SJSA1 (cell line): Measurements from ENCODE around the gene IFNA14. TPM values are rescaled to one million over a fixed set of nuclear protein-coding genes. Genes with fewer than 3 reads are reported as not detected.

ENCODE experiments used
- DNase-seq, 2 experiments: peaks; one replicate each; pipeline ENCODE4 v3.0.0-alpha.2; 2015 to 2020; ENCODE audit warnings: low spot score in 2 of 2, low read depth in 1 of 2
- H3K27ac ChIP-seq: fragments of 250-450 bp; sonication (Bioruptor Pico); 2 replicates; pipeline ENCODE4 v1.5.1; 2020; ENCODE audit warnings: mild to moderate bottlenecking, moderate library complexity
- H3K27me3 ChIP-seq: fragments of 250-450 bp; sonication (Bioruptor Pico); replicated peaks from 2 replicates; pipeline ENCODE4 v1.5.1; 2020; ENCODE audit warnings: mild to moderate bottlenecking, moderate library complexity
- H3K36me3 ChIP-seq: fragments of 250-450 bp; sonication (Bioruptor Pico); 2 replicates; pipeline ENCODE4 v1.5.1; 2020; ENCODE audit warnings: mild to moderate bottlenecking
- H3K4me1 ChIP-seq: fragments of 250-450 bp; sonication (Bioruptor Pico); replicated peaks from 2 replicates; pipeline ENCODE4 v1.6.1; 2021; ENCODE audit warnings: mild to moderate bottlenecking
- H3K4me3 ChIP-seq: fragments of 250-450 bp; sonication (Bioruptor Pico); 2 replicates; pipeline ENCODE4 v1.5.1; 2020; ENCODE audit warnings: mild to moderate bottlenecking
- H3K9me3 ChIP-seq: fragments of 250-450 bp; sonication (Bioruptor Pico); replicated peaks from 2 replicates; pipeline ENCODE4 v1.5.1; 2020; ENCODE audit warnings: mild to moderate bottlenecking
- total RNA-seq: library from RNA; depleted of rRNA; stranded (reverse); fragments of >200 nt; shearing (Covaris generic); gene quantifications from 2 replicates; pipeline ENCODE4 v1.2.3, GENCODE V29; 2014; rRNA removed

Gene IFNA14
- not detected in 2 replicates for total RNA-seq

DNA sequence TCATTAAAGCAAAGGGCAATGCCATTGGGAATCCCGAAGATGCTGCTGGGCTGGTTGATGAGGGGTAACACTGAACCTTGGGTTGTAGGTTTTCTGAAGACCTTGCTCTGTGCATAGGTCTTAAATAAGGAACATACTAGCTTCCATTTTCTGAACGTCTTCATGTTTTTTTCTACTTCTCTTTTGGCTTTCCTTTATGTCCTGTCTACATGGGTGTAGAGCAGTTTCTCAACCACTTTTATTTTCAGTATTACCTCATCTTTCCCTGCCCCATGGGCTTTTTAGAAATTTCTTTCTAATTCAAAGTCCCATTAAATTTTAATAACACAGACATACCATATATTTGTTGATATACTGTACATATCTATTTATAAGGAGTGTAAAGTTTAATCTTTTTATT lies at the start of gene IFNA14:
TSS of gene IFNA14 (minus strand) at position 95 of the 400 bp plus-strand sequence. CDS start at position 25, 70 bp downstream.
- Histone ChIP-seq H3K4me1 (no peaks in the 10 kb centered on the region), H3K27me3 (no peaks in the 10 kb centered on the region), H3K36me3 (no peaks in the 10 kb centered on the region), H3K4me3 (no peak within 1 kb of the TSS), H3K9me3 (no peaks in the 10 kb centered on the region), H3K27ac (no peak within 1 kb of the TSS)
- no peak for DNase-seq

- Histone ChIP-seq H3K27ac (no peak overlapping the region), H3K9me3 (no peaks in the 10 kb centered on the region), H3K27me3 (no peaks in the 10 kb centered on the region), H3K36me3 (no peaks in the 10 kb centered on the region), H3K4me3 (no peak overlapping the region), H3K4me1 (no peaks in the 10 kb centered on the region)
- DNase-seq, result no peak
Measured at GRCh38 chr9:21287280-21287679, 47.5 kb upstream of the IFNA14 start.

GRCh38 chr9:21286659-21287058 lies 46.9 kb upstream of the IFNA14 start:
- no peak overlapping the region for H3K27ac ChIP-seq
- H3K36me3 ChIP-seq, result no peaks in the 10 kb centered on the region
- DNase-seq, result no peak
- H3K4me3 ChIP-seq, result no peak overlapping the region
- H3K4me1 ChIP-seq, result no peaks in the 10 kb centered on the region
- H3K9me3 ChIP-seq, result no peaks in the 10 kb centered on the region
- H3K27me3 ChIP-seq, result no peaks in the 10 kb centered on the region

GRCh38 chr9:21286099-21286498 lies 46.3 kb upstream of the IFNA14 start:
- Histone ChIP-seq H3K36me3 (no peaks in the 10 kb centered on the region), H3K9me3 (no peaks in the 10 kb centered on the region), H3K4me1 (no peaks in the 10 kb centered on the region), H3K4me3 (no peak overlapping the region), H3K27ac (no peak overlapping the region), H3K27me3 (no peaks in the 10 kb centered on the region)
- no peak for DNase-seq

DNA sequence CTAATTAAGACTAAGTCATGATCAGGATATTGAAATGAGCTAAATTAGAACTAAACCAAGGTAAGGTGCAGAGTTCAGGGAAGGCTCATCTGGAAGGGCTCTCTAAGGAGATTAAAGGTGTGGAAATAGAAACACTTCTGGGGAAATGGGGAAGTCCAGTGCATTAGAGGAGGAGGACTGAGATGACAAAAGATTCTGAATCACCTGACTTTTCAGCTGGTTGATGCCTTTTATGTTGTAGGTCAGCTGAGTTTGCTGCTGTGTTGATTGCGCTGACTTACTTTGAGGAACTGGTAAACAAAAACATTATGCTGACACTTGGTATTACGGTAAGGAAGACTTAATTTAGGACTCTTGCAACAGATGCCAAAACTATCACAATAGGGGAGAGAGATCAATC lies 41.5 kb upstream of the IFNA14 start:
- Histone ChIP-seq H3K27me3 (no peaks in the 10 kb centered on the region), H3K9me3 (no peaks in the 10 kb centered on the region), H3K4me1 (no peaks in the 10 kb centered on the region), H3K27ac (no peak overlapping the region), H3K36me3 (no peaks in the 10 kb centered on the region), H3K4me3 (no peak overlapping the region)
- no peak for DNase-seq

- Histone ChIP-seq H3K4me3 (no peak overlapping the region), H3K27ac (no peak overlapping the region), H3K27me3 (no peaks in the 10 kb centered on the region), H3K4me1 (no peaks in the 10 kb centered on the region), H3K9me3 (no peaks in the 10 kb centered on the region), H3K36me3 (no peaks in the 10 kb centered on the region)
- DNase-seq, result no peak
Measured at GRCh38 chr9:21268347-21268657, 28.5 kb upstream of the IFNA14 start.

- Histone ChIP-seq H3K27ac (no peak overlapping the region), H3K36me3 (no peaks in the 10 kb centered on the region), H3K4me1 (no peaks in the 10 kb centered on the region), H3K27me3 (no peaks in the 10 kb centered on the region), H3K4me3 (no peak overlapping the region), H3K9me3 (no peaks in the 10 kb centered on the region)
- no peak for DNase-seq
Measured at GRCh38 chr9:21267485-21268346, 27.9 kb upstream of the IFNA14 start.

GRCh38 chr9:21266733-21267484 lies 27.1 kb upstream of the IFNA14 start:
- Histone ChIP-seq H3K36me3 (no peaks in the 10 kb centered on the region), H3K27me3 (no peaks in the 10 kb centered on the region), H3K27ac (no peak overlapping the region), H3K9me3 (no peaks in the 10 kb centered on the region), H3K4me3 (no peak overlapping the region), H3K4me1 (no peaks in the 10 kb centered on the region)
- DNase-seq, result no peak

- Histone ChIP-seq H3K36me3 (no peaks in the 10 kb centered on the region), H3K27ac (no peak overlapping the region), H3K27me3 (no peaks in the 10 kb centered on the region), H3K4me1 (no peaks in the 10 kb centered on the region), H3K9me3 (no peaks in the 10 kb centered on the region), H3K4me3 (no peak overlapping the region)
- no peak for DNase-seq
Measured at GRCh38 chr9:21265421-21266189, 25.8 kb upstream of the IFNA14 start.

DNA sequence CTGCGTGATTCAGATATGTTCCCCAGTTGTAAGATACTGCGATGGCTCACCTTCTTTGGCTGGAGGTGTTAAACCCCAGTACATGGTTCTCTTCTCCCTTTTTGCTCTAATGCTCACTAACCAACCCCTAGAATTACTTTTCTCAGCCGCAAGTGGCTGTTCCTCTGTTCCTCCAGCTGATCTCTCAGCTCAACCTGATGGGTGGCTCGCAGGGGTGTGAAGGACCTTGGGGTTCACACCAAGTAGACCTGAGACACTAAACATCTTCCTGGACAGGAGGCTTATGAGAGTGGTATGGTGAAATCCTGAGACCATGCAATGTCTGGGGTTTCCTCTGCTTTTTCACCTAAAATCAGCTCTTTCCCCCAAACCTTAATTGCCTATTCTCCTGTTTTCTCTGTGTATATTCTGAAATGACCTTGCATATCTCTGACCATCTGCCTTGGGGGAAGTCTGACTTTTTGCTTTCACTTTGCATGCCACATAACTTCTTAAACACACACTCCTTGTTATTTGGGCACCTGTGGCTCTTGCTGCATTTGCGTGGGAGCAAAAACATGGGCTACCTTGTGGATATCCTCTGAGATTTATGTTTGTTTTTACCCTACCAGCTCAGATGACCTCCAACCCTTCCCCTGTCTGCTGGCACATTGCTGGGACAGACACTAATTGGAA lies 15.9 kb upstream of the IFNA14 start:
- Histone ChIP-seq H3K27me3 (no peaks in the 10 kb centered on the region), H3K36me3 (no peaks in the 10 kb centered on the region), H3K9me3 (no peaks in the 10 kb centered on the region), H3K4me3 (no peak overlapping the region), H3K4me1 (no peaks in the 10 kb centered on the region), H3K27ac (no peak overlapping the region)
- no peak for DNase-seq

- H3K27me3 ChIP-seq, result no peaks in the 10 kb centered on the region
- peak in 1 of 2 experiments; percentile 2 for DNase-seq
Measured at GRCh38 chr9:21252721-21253547, 13.1 kb upstream of the IFNA14 start.

DNA sequence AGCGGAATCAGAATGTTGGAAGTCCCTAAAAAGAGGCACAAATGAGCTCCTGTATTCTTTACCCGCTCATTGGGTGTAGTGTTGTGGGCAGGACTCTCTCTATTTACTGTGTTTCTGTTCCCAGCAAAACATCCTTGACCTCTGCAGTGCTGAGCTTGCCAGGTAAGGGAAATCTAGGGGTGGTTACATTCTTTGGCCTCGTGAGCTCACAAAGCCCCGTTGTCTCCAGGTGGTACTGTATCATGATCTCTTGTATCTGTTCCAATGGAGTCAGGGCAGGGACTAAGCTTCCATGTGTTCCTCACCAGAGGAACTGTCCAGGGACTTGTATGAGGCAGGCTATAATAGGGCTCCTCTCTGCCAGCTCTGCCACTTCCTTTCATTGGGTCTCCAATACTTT lies 11.8 kb upstream of the IFNA14 start:
- Histone ChIP-seq H3K27ac (no peak overlapping the region), H3K36me3 (no peaks in the 10 kb centered on the region), H3K4me1 (no peaks in the 10 kb centered on the region), H3K27me3 (no peaks in the 10 kb centered on the region), H3K9me3 (no peaks in the 10 kb centered on the region), H3K4me3 (no peak overlapping the region)
- DNase-seq, result no peak

More at GRCh38 chr9:21252721-21253547, 13.1 kb upstream of the IFNA14 start:
- no peaks in the 10 kb centered on the region for H3K4me1 ChIP-seq
- no peak overlapping the region for H3K27ac ChIP-seq
- no peaks in the 10 kb centered on the region for H3K36me3 ChIP-seq
- H3K9me3 ChIP-seq, result no peaks in the 10 kb centered on the region
- H3K4me3 ChIP-seq, result no peak overlapping the region

DNA sequence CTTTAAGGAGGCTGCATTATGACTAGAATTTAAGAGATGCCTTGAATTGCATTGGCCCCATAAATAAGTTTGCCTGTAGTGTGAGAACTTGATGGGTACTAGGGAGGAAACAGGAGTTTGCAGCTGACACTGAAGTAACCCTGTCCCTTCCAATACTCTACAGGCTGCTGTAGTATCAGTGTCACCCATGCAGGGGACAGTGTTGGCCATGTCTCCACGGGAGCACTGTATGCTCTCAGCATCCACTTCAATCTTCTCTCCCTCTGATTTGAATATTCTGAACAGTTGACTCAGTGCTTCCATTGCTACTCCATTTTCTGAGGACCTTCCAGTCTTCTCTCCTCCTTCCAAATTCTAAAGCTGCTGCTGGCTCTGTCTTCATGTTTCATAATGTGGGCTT lies 11.4 kb upstream of the IFNA14 start:
- no peak for DNase-seq
- H3K4me1 ChIP-seq, result no peaks in the 10 kb centered on the region
- no peak overlapping the region for H3K27ac ChIP-seq
- no peaks in the 10 kb centered on the region for H3K36me3 ChIP-seq
- H3K4me3 ChIP-seq, result no peak overlapping the region
- no peaks in the 10 kb centered on the region for H3K9me3 ChIP-seq
- H3K27me3 ChIP-seq, result no peaks in the 10 kb centered on the region
